Lung microvascular endothelial cell (primary cell): ENCODE measurements around the gene HMCES. TPM values are rescaled to one million over a fixed set of nuclear protein-coding genes. Genes with fewer than 3 reads are reported as not detected.
A peak's percentile ranks its signal among the peaks of the same experiment; 100 is the strongest.

Experiments used
- DNase-seq, 2 donors: peaks; one replicate each; pipeline versions ENCODE4 v3.0.0 to v3.0.0-alpha.2; 2010; ENCODE audit warnings: low read depth in 2 of 2
- total RNA-seq: library from RNA; depleted of rRNA; stranded (reverse); fragments of >200 nt; gene quantifications from 2 replicates; pipeline ENCODE4 v1.2.1, GENCODE V29; 2014

Gene HMCES
- total RNA-seq, 1 donor from 2014 or later: 18.7 TPM

DNA sequence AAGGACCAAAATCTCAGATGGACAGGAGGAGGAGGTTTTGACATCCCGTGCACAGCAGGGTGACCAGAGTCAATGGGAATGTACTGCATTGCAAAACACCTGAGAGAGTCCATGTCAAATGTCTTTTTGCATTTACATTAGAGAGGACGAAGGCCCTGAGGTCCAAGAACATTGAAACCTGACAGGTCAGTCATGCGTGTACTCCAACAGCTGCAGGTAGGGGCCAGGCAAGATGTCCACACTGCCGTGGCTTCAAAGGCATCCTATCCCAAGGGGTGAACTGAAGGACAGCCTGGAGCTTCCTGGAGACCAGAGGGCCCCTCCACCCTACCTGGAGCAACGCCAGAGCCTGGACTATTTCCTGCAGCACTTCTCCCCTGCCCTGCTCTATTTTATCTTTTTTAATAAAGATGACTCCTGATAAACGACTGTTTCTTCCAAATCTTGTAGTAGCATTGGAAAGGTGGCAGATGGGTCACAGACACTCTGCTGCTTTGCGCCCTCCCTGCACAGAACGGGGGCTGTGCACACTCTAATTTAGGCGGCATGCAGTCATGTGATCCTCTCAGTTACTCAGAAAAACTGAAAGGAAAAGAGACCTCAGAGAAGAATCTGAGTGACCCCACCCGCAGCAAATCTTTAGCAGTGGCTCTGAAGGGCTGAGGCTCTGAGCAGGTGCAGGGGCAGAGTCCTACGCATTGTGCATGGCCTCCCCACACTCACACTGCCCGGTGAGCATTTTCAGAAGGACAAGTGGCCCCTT, 68.2 kb downstream of the HMCES start:
- DNase-seq: peak in 1 of 2 donors; percentile 25

GRCh38 chr3:129347458-129347845, 68.8 kb downstream of the HMCES start:
- DNase-seq: no peak

DNA sequence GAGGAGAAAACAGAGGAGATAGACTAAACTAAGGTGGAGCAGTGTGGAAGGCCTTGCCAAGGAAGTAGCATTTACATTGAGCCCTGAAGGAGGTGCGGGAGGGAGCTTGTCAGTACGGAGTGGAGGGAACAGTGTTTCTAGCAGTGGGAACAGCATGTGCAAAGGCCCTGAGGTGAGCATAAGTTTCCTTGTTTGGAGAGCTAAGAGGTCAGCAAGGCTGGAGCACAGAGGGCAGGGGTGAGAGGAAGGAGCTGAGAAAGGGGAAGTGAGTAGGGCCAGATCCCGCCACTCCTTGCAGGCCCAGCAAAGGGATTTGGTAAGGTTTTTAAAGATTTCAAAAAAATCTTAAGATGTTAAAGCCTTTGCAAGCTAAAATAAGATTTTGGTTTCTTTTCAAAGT, 70.1 kb downstream of the HMCES start:
- no peak for DNase-seq

DNA sequence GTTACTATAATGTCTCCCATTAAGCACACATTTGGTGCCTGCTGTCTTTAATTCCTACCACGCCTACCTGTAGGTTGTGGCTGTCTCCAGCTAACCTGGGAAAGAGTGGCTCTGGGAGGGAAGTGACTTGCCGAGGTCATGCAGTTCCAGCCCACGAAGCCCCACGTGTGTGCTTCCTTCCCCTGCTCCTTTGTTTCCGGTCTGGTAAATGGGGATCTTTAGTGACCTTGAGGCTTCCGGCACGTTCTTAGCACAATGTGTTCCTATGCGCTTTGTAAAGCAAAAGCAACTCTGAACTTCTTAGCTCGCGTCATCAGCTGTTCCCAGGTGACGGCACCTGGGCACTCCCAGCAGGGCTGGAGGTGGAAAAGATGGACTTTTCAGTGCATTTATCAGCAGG, 70.5 kb downstream of the HMCES start:
- peak in 1 of 2 donors; percentile 58 for DNase-seq

DNA sequence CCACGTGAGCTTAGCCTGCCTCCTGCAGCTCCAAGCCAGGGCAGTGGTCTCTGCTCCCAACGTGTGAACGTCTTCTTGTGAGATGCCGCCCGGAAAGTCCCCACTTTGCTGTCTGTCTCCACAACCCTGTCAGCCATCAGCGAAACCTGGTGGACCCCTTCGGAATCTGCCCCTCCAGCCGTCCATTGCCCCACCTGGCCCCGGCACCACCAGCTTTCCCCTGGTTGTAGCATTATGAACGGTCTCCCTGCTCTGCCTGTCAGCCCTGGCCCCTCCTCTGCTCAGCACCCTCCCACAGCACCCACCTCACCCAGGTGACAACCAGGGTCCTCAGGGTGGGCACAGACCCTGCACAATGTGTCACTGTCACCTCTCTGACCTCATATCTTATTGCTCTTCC, 71.1 kb downstream of the HMCES start:
- no peak for DNase-seq

DNA sequence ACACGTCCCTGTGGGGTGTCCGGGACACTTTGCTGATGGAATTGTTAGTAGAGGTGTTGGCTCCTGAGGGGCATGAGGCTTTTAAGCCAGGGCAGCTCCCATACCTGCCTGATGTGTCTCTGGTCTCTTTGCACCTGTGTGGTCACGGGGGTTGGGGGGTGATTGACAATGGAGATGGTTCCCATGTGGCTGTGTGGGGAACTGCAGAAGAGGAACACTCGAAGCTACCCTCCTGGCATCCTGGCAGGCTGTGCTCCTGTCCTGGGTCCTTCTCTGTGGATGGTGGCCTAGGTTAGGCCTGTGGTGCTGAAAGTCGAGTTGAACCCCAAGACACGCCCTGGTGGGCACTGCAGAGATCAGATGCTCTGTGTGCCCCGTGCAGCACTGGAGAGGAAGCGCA, 73.4 kb downstream of the HMCES start:
- DNase-seq: no peak

DNA sequence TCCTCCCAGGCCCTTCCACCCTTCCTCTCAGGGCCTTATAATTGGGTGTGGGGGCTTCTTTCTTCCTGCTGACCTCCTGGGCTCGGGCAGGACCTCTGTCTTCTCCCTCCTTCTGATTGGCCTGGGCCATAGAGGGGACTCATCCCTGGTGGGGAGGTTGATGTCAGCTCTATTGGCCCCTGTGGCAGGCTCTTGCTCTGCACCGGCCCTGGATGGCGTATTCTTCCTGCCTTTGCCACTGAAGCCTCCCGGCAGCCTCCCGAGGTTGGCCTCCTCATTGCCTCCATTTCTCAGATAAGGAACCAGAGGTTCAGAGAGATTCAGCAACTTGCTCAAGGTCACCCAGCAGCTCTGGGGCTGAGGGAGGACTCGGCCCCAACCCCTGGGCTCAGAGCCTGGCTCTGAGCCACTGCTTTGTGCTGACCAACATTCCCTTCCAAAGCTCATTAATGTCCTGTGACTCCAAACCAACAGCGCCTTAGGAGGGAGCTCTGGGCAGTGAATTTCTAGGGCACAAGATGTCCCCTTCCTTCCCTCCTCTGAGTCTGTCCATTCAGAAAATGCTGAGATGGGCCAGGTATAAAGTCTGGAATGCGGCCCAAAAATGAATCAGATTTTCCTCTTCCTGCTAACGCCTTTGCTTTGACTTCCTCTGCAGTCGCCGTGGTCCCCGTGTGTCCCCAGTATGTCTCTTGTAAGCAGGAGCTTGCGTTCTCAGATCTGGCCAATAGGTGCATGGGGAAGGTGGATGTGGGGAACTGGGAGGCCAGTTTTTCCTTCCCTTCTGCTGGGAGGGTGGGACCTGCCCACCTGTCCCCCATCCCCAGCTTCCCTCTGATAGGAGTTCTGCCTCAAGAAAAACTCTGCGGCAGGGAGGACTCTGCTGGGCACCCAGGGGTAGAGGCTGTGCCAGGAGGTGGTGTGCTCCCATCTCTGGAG, 74.2 kb downstream of the HMCES start:
- peak; percentile 53 to 80 for DNase-seq

DNA sequence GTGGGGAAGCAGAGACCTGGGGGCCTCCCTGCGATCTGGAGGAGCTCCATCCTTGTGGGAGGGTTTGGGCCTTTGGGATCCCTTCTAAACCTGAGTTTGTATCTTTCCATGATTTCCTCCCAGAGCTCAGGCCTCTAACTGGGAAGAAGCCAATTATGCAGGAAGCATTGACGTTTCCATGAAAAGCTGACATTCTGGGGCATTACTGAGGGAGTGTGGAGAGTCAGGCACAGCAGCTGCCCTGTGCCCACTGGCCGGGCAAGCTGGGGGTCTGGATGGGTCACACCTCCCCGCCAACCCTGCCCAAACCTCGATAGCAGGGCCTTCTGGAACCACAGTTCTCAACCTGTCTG, 74.9 kb downstream of the HMCES start:
- DNase-seq: peak in 1 of 2 donors; percentile 55

Other genes starting within 250 kb of the HMCES start
- gene GP9, start 218.1 kb upstream of the HMCES start, total RNA-seq: not detected in 2 replicates
- 49.0 and 90.9 TPM in 2 replicates for gene RAB43, start 157.1 kb upstream of the HMCES start, total RNA-seq
- 45.0 and 47.9 TPM in 2 replicates for gene ISY1, start 117.8 kb upstream of the HMCES start, total RNA-seq
- gene CNBP, start 95.0 kb upstream of the HMCES start, total RNA-seq: 207 and 229 TPM in 2 replicates
- gene COPG1, start 29.3 kb upstream of the HMCES start, total RNA-seq: 159 and 221 TPM in 2 replicates
- gene EFCAB12, start 149.8 kb downstream of the HMCES start, total RNA-seq: under 0.01 TPM in 2 replicates
- gene MBD4, start 161.1 kb downstream of the HMCES start, total RNA-seq: 16.3 and 28.8 TPM in 2 replicates
- 23.5 and 37.9 TPM in 2 replicates for gene IFT122, start 161.4 kb downstream of the HMCES start, total RNA-seq
- not detected in 2 replicates for gene RHO, start 249.8 kb downstream of the HMCES start, total RNA-seq